Activated T-helper 2 cell treated with anti-CD3 and anti-CD28 coated beads, Interferon-gamma antibody, Interleukin-2, Interleukin-4, amounts not matched to agents 10 μg/mL and 5 μg/mL and 100 μg/mL, durations not matched to agents 14 hours and 24 hours and 36 hours (primary cell): ENCODE results near the gene PTK7. TPM values are rescaled to one million over a fixed set of nuclear protein-coding genes. Genes with fewer than 3 reads are reported as not detected.

Experiments
- DNase-seq: peaks from one replicate; pipeline ENCODE4 v3.0.0; 2021; ENCODE audit warnings: low spot score
- H3K27ac Mint-ChIP-seq: one replicate; pipeline ENCODE4 v1.8.0; 2021; ENCODE audit warnings: mixed read lengths
- H3K27me3 Mint-ChIP-seq: one replicate; pipeline ENCODE4 v1.8.0; 2021; ENCODE audit warnings: low read depth, mixed read lengths
- H3K36me3 Mint-ChIP-seq: one replicate; pipeline ENCODE4 v1.8.0; 2021; ENCODE audit warnings: low read depth, mixed read lengths
- H3K4me1 Mint-ChIP-seq: one replicate; pipeline ENCODE4 v1.8.0; 2021; ENCODE audit warnings: low read depth, mixed read lengths
- H3K4me3 Mint-ChIP-seq: one replicate; pipeline ENCODE4 v1.8.0; 2021; ENCODE audit warnings: low read depth, mild to moderate bottlenecking, moderate library complexity, mixed read lengths
- H3K9me3 Mint-ChIP-seq: one replicate; pipeline ENCODE4 v1.8.0; 2021; ENCODE audit warnings: mixed read lengths
- intact Hi-C: fragments of 100-400 bp; cut with micrococcal nuclease; formaldehyde crosslinking; loops from one replicate; pipeline ENCODE4 v1.15.1; 2023
- total RNA-seq: library from RNA; stranded (reverse); gene quantifications from 2 replicates; pipeline ENCODE4 v1.2.3, GENCODE V29; 2022

Gene PTK7
- total RNA-seq: 3.7 TPM in 2 replicates

GRCh38 chr6:43075670-43076463 is at the start of gene PTK7:
Gene PTK7 (plus strand): TSS chr6:43076314. CDS start chr6:43076489, 175 bp downstream.
- Mint-ChIP-seq H3K27ac (no peak within 1 kb of the TSS), H3K9me3 (no peaks in the 10 kb centered on the region), H3K27me3 (peaks cover 25% of the 10 kb centered on the region), H3K36me3 (peaks cover 6% of the 10 kb centered on the region), H3K4me3 (peak within 1 kb of the TSS; percentile 62), H3K4me1 (no peaks in the 10 kb centered on the region)
- no peak for DNase-seq
- intact Hi-C loops: no loop called here

- Mint-ChIP-seq H3K36me3 (peaks cover 58% of the 10 kb centered on the region), H3K27me3 (no peaks in the 10 kb centered on the region), H3K4me1 (peaks cover 10% of the 10 kb centered on the region), H3K27ac (no peak overlapping the region), H3K9me3 (no peaks in the 10 kb centered on the region), H3K4me3 (no peak overlapping the region)
- no peak for DNase-seq
- intact Hi-C loops: no loop called here
Observed at GRCh38 chr6:43026365-43026764, 49.7 kb upstream of the PTK7 start.

- no peak for DNase-seq
- Mint-ChIP-seq H3K27ac (no peak overlapping the region), H3K36me3 (peaks cover 74% of the 10 kb centered on the region), H3K9me3 (no peaks in the 10 kb centered on the region), H3K27me3 (no peaks in the 10 kb centered on the region), H3K4me3 (no peak overlapping the region), H3K4me1 (peaks cover 8% of the 10 kb centered on the region)
- intact Hi-C loops: no loop called here
Observed at GRCh38 chr6:43029120-43029519, 47.0 kb upstream of the PTK7 start.

GRCh38 chr6:43032326-43032725 is 43.8 kb upstream of the PTK7 start:
- no peak for DNase-seq
- Mint-ChIP-seq H3K9me3 (no peaks in the 10 kb centered on the region), H3K27me3 (no peaks in the 10 kb centered on the region), H3K4me1 (no peaks in the 10 kb centered on the region), H3K4me3 (no peak overlapping the region), H3K27ac (no peak overlapping the region), H3K36me3 (peaks cover 73% of the 10 kb centered on the region)
- intact Hi-C loops: no loop called here

GRCh38 chr6:43033496-43034189 is 42.5 kb upstream of the PTK7 start:
- Mint-ChIP-seq H3K27ac (no peak overlapping the region), H3K4me1 (no peaks in the 10 kb centered on the region), H3K36me3 (peaks cover 73% of the 10 kb centered on the region)

GRCh38 chr6:43034190-43034525 is 42.0 kb upstream of the PTK7 start:
- peaks cover 74% of the 10 kb centered on the region for H3K36me3 Mint-ChIP-seq
- no peak overlapping the region for H3K4me3 Mint-ChIP-seq
- no peaks in the 10 kb centered on the region for H3K4me1 Mint-ChIP-seq
- H3K27me3 Mint-ChIP-seq: no peaks in the 10 kb centered on the region
- no peak overlapping the region for H3K27ac Mint-ChIP-seq
- intact Hi-C loops: no loop called here
- no peaks in the 10 kb centered on the region for H3K9me3 Mint-ChIP-seq
- DNase-seq: no peak

More at GRCh38 chr6:43033496-43034189, 42.5 kb upstream of the PTK7 start:
- intact Hi-C loops: no loop called here
- H3K9me3 Mint-ChIP-seq: no peaks in the 10 kb centered on the region
- no peaks in the 10 kb centered on the region for H3K27me3 Mint-ChIP-seq
- DNase-seq: no peak
- H3K4me3 Mint-ChIP-seq: no peak overlapping the region

- Mint-ChIP-seq H3K4me1 (no peaks in the 10 kb centered on the region), H3K36me3 (peaks cover 68% of the 10 kb centered on the region), H3K27me3 (no peaks in the 10 kb centered on the region), H3K4me3 (no peak overlapping the region), H3K27ac (no peak overlapping the region), H3K9me3 (no peaks in the 10 kb centered on the region)
- DNase-seq: no peak
- intact Hi-C loops: no loop called here
Observed at GRCh38 chr6:43035495-43036194, 40.5 kb upstream of the PTK7 start.

GRCh38 chr6:43036712-43037111 is 39.4 kb upstream of the PTK7 start:
- peaks cover 71% of the 10 kb centered on the region for H3K36me3 Mint-ChIP-seq
- H3K4me1 Mint-ChIP-seq: no peaks in the 10 kb centered on the region
- H3K9me3 Mint-ChIP-seq: no peaks in the 10 kb centered on the region
- DNase-seq: no peak
- H3K4me3 Mint-ChIP-seq: no peak overlapping the region
- no peaks in the 10 kb centered on the region for H3K27me3 Mint-ChIP-seq
- no peak overlapping the region for H3K27ac Mint-ChIP-seq
- intact Hi-C loops: no loop called here

GRCh38 chr6:43037197-43037596 is 38.9 kb upstream of the PTK7 start:
- Mint-ChIP-seq H3K27ac (no peak overlapping the region), H3K9me3 (no peaks in the 10 kb centered on the region), H3K4me1 (no peaks in the 10 kb centered on the region), H3K4me3 (no peak overlapping the region), H3K36me3 (peaks cover 69% of the 10 kb centered on the region), H3K27me3 (no peaks in the 10 kb centered on the region)
- intact Hi-C loops: no loop called here
- DNase-seq: no peak

GRCh38 chr6:43037706-43038105 is 38.4 kb upstream of the PTK7 start:
- no peaks in the 10 kb centered on the region for H3K9me3 Mint-ChIP-seq
- no peaks in the 10 kb centered on the region for H3K27me3 Mint-ChIP-seq
- intact Hi-C loops: no loop called here
- H3K4me1 Mint-ChIP-seq: no peaks in the 10 kb centered on the region
- peaks cover 71% of the 10 kb centered on the region for H3K36me3 Mint-ChIP-seq
- no peak overlapping the region for H3K4me3 Mint-ChIP-seq
- no peak for DNase-seq
- no peak overlapping the region for H3K27ac Mint-ChIP-seq

GRCh38 chr6:43038727-43039126 is 37.4 kb upstream of the PTK7 start:
- intact Hi-C loops: no loop called here
- DNase-seq: no peak
- Mint-ChIP-seq H3K36me3 (peaks cover 70% of the 10 kb centered on the region), H3K9me3 (no peaks in the 10 kb centered on the region), H3K4me3 (no peak overlapping the region), H3K27ac (no peak overlapping the region), H3K27me3 (no peaks in the 10 kb centered on the region), H3K4me1 (no peaks in the 10 kb centered on the region)

GRCh38 chr6:43040542-43041257 is 35.4 kb upstream of the PTK7 start:
- DNase-seq: no peak
- H3K4me3 Mint-ChIP-seq: no peak overlapping the region
- intact Hi-C loops: no loop called here
- H3K9me3 Mint-ChIP-seq: no peaks in the 10 kb centered on the region
- no peaks in the 10 kb centered on the region for H3K27me3 Mint-ChIP-seq
- H3K36me3 Mint-ChIP-seq: peaks cover 64% of the 10 kb centered on the region
- H3K27ac Mint-ChIP-seq: no peak overlapping the region
- H3K4me1 Mint-ChIP-seq: no peaks in the 10 kb centered on the region
